Measurements from ENCODE around the gene SLC6A6.

- TF ChIP-seq EZH2phosphoT487 (IDR thresholded peaks at IDR 0.05; ENCODE audit: insufficient read depth, low read depth) (no peak), EZH2 (IDR thresholded peaks at IDR 0.05; ENCODE audit: insufficient read depth, poor library complexity, severe bottlenecking) (no peak)
Observed at GRCh38 chr3:14456794-14457193, 54.4 kb downstream of the SLC6A6 start.
